Astrocyte of the cerebellum (primary cell): Measurements from ENCODE around the gene PLAAT3.
"Not testable (repeated sequence)": the region's sequence is repeated elsewhere in the genome, so short reads cannot be mapped to it uniquely, and the experiment has no call there.

ENCODE experiments used
- DNase-seq: peaks from one replicate; pipeline ENCODE4 v3.0.0-alpha.2; 2011; ENCODE audit warnings: low read depth
- H3K4me3 ChIP-seq: 2 replicates; pipeline ENCODE4 v1.5.1; 2011; ENCODE audit warnings: mild to moderate bottlenecking, low read depth, low read length, moderate library complexity
- in situ Hi-C: cut with HindIII; loops from 2 replicates; pipeline ENCODE4 v1.10.0; 2017; ENCODE audit warnings: low sequenced_read_pairs
- TF ChIP-seq, protein P1 (sequence below): IDR thresholded peaks from 2 replicates; pipeline ENCODE4 v1.5.1; 2012; ENCODE audit warnings: low read length, low read depth, moderate library complexity, mild to moderate bottlenecking; ENCODE audit errors: missing control alignments

The PLAAT3 gene

DNA sequence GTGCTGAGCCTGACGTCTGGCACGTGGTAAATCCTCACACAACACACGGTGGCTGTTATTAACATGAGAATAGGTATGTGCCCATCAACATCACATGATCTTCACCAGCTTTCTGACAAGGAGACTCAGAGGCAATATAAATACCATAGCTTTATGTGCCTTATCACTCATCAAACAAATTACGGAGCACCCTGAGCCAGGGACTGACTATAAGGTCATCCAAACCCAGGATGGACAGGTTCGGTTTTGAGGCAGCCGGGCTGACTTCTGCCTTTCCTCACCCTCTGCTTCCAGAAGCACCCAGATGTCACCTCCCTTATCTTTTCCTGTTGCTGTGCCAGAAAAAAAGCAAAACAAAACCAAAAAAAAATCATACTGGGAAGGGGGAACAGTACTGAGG lies 5.7 kb upstream of the PLAAT3 start:
- TF ChIP-seq, protein P1, sequence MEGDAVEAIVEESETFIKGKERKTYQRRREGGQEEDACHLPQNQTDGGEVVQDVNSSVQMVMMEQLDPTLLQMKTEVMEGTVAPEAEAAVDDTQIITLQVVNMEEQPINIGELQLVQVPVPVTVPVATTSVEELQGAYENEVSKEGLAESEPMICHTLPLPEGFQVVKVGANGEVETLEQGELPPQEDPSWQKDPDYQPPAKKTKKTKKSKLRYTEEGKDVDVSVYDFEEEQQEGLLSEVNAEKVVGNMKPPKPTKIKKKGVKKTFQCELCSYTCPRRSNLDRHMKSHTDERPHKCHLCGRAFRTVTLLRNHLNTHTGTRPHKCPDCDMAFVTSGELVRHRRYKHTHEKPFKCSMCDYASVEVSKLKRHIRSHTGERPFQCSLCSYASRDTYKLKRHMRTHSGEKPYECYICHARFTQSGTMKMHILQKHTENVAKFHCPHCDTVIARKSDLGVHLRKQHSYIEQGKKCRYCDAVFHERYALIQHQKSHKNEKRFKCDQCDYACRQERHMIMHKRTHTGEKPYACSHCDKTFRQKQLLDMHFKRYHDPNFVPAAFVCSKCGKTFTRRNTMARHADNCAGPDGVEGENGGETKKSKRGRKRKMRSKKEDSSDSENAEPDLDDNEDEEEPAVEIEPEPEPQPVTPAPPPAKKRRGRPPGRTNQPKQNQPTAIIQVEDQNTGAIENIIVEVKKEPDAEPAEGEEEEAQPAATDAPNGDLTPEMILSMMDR, result no peak
- no peak for DNase-seq
- H3K4me3 ChIP-seq, result no peak overlapping the region
- in situ Hi-C loops, result no loop called here

DNA sequence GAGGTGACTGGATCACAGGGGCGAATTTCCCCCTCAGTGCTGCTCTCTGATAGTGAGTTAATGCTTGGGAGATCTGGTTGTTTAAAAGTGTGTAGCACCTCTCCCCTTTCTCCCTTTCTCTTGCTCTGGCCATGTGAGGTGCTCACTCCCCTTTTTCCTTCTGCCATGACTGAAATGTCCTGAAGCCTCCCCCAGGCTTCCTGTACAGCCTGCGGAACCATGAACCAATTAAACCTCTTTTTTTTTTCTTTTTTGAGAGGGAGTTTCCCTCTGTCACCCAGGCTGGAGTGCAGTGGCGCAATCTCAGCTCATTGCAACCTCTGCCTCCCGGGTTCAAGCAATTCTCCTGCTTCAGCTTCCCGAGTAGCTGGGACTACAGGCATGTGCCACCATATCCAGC lies 3.5 kb upstream of the PLAAT3 start:
- H3K4me3 ChIP-seq, in situ Hi-C loops, DNase-seq: not testable (repeated sequence)

DNA sequence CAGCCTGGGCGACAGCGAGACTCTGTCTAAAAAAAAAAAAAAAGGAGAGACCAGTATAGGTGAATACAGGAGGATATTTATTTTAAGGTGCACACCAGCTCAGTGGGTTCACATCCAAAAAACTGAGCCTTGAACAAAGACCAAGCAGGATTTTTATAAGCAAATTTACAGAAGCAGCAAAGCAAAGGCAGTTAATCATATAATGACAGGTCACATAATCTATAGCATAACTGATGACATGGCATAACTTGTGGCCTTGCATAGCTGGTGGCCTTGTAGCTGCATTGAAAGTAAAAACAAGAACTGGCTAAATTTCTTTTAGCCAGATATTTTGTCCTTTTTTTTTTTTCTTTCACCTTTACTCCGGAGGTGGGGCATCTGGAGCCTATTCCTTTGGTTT lies 2.7 kb upstream of the PLAAT3 start:
- DNase-seq, result no peak
- in situ Hi-C loops, result no loop called here
- no peak overlapping the region for H3K4me3 ChIP-seq
- TF ChIP-seq, protein P1, result no peak

DNA sequence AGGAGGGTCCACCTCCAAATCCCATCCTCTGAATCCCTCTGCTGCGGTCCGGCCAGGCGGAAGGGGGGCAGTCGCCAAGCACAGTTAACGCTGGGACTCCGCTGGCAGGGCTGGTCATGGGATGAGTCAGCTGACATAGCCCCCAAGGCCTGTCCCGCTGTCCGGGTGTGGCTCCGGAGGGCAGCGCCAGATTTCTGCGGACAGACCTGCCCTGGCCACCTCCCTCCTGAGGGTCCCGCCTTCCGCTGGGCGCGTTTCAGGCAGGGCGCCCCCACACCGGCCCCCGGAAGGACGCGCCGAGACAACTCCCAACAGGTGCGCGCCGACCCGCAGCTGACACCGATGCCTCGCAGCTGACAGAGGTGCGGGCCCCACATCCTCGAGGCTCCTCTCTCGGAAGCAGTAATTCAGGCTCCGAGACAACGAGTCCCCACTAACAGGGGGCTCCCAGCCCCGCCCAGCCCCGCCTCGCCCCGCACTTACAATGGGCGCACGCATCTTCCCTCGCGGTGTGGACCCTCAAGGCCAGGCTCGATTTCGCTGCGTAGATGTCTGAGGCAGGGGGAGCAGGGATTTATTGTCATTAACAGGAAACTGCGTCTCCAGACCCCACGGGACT lies 607 bp downstream of the PLAAT3 start:
- TF ChIP-seq, protein P1, result no peak
- peak overlapping the region; percentile 75 for H3K4me3 ChIP-seq
- in situ Hi-C loops, result no loop called here
- no peak for DNase-seq

DNA sequence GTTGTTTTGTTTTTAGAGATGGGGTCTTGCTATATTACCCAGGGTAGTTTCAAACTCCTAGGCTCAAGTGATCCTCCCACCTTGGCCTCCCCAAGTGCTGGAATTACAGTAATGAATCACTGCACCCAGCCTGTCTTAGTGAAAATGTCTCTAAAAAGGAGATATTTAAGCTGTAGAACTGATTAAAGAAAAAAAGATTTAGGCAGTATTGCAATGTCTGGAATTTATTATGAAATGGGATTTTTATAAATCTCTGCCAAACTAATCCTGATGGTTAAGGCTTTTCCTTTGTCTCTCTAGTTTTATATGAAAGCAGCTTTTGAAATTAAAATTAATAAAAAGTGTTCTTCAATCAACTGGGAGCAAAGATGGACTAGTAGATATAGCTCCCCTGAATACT lies 2.1 kb downstream of the PLAAT3 start:
- in situ Hi-C loops, result no loop called here
- TF ChIP-seq, protein P1, result no peak
- DNase-seq, result no peak
- H3K4me3 ChIP-seq, result peak overlapping the region; percentile 75

DNA sequence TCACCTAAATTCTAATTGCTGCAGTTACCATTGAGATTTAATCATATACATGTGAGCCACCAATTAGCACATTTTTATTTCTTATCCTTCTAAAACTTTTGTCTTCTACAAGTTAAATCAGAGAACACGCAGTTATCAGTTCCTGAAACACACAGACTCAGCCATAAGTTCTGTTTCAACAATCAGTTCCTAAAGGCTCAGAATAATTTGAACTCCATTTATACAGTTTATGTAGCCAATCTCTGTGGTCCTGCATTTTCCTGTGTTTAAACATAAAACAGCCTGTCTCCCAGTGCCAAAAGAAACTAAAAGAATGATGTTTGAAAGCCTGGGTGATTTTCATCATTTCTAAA lies 2.9 kb downstream of the PLAAT3 start:
- TF ChIP-seq, protein P1, result no peak
- in situ Hi-C loops, result no loop called here
- H3K4me3 ChIP-seq, result no peak overlapping the region
- no peak for DNase-seq

DNA sequence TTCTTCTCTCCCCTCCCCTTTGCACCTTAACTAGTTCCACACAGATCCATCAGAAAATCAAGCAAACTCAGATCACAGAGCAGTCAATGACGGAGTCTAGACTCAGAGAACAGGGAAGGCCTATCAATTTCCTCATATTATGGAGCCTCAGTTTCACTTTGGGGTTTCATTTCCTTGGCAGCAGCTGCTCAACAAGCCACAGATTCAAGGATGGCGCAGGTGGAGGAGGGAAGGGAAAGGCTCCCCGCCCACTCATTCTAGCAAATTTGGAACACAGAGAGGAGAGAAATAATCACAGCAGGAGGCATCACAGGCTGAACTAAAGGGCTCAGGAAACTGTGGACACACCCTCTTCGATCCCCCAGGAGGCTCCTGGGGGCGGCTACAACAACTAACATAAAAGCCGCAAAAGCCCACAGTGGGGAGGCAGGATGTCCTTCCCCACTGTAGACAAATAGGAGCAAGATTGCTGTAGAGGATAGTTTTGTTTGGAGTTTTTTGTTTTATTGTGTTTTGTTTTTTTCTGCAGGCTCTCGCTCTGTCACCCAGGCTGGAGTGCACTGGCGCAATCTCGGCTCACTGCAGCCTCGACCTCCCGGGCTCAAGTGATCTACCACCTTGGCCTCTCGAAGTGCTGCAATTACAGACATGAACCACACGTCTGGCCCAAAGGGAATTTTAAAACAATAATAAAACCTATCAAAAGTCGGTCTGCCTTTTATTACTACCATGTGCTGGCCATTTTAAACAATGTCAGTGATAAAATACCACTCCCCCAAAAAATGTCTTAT lies 3.4 kb downstream of the PLAAT3 start:
- DNase-seq, result no peak
- in situ Hi-C loops, result no loop called here
- H3K4me3 ChIP-seq, result peak overlapping the region; percentile 3
- TF ChIP-seq, protein P1, result no peak
